HepG2 (cell line): ENCODE measurements around the gene LRRC8E. TPM values are rescaled to one million over a fixed set of nuclear protein-coding genes. Genes with fewer than 3 reads are reported as not detected.

Experiments used
- ATAC-seq: fragments of 200-7000 bp; cut with Tn5 transposase; 3 replicates; pipeline ENCODE4 v1.9.1; 2020; ENCODE audit warnings: mild to moderate bottlenecking, moderate library complexity
- BruUV-seq: library from RNA; stranded (reverse); fragments of 400-500 nt; replicated peaks from 2 replicates; lab custom pipeline; 2021; lab: Mats Ljungman, UMichigan
- CTCF ChIA-PET: fragments of 300-600 bp; formaldehyde crosslinking; extraction: SDS; loops from one replicate; lab custom pipeline; 2021; ENCODE audit warnings: low total read pairs, inconsistent platforms, low intra/inter-chr PET ratio; lab: Yijun Ruan, JAX
- POLR2A ChIA-PET: fragments of 350-600 bp; sonication (Branson Sonifier 250); formaldehyde crosslinking; loops from one replicate; lab custom pipeline; 2020; ENCODE audit warnings: antibody characterized with exemption, inconsistent platforms; lab: Yijun Ruan, JAX
- DNase-seq: peaks from one replicate; pipeline ENCODE4 v3.0.0-alpha.2; 2015; ENCODE audit warnings: low spot score
- FAIRE-seq: peaks from 3 replicates; lab custom pipeline; 2011; peaks lifted over from hg19 to GRCh38; lab: Jason Lieb, UNC
- H2AFZ ChIP-seq: one replicate; pipeline ENCODE4 v1.6.1; 2011; ENCODE audit warnings: low read length, inconsistent platforms
- H3K27ac ChIP-seq: fragments of 300-600 bp; 3 replicates; pipeline ENCODE4 v1.8.0; 2011; ENCODE audit warnings: mixed run types, mild to moderate bottlenecking, mixed read lengths, low read length, inconsistent platforms; ENCODE audit not compliant: insufficient read depth; ENCODE audit errors: extremely low read length
- H3K27me3 ChIP-seq, 2 experiments: fragments of 200-600 bp in 1 of 2; 2 replicates in 1 of 2; 3 replicates in 1 of 2; pipeline versions ENCODE4 v1.6.0 to v1.8.0; 2011; ENCODE audit warnings: low read length in 2 of 2, mild to moderate bottlenecking in 2 of 2, moderate library complexity in 2 of 2, inconsistent platforms in 1 of 2; ENCODE audit not compliant: insufficient read depth in 2 of 2, control insufficient read depth in 1 of 2
- H3K36me3 ChIP-seq, 2 experiments: fragments of 200-600 bp in 1 of 2; replicated peaks in 1 of 2; 2 replicates in 1 of 2; 3 replicates in 1 of 2; pipeline versions ENCODE4 v1.5.1 to v1.8.0; 2011; ENCODE audit warnings: low read length in 2 of 2, inconsistent platforms in 1 of 2; ENCODE audit not compliant: insufficient read depth in 2 of 2, control insufficient read depth in 1 of 2
- H3K4me1 ChIP-seq: 2 replicates; pipeline ENCODE4 v1.5.1; 2012; ENCODE audit warnings: low read length, inconsistent platforms; ENCODE audit not compliant: insufficient read depth
- H3K4me2 ChIP-seq: 2 replicates; pipeline ENCODE4 v1.6.0; 2011; ENCODE audit warnings: low read depth, low read length, inconsistent platforms
- H3K4me3 ChIP-seq, 3 experiments: fragments of 200-600 bp in 1 of 3; sonication (generic), shearing (Covaris generic) in 1 of 3; replicated peaks in 1 of 3; 2 replicates each; pipeline ENCODE4 v1.5.1; 2011 to 2016; ENCODE audit warnings: low read length in 3 of 3, inconsistent platforms in 2 of 3, low read depth in 2 of 3, mild to moderate bottlenecking in 2 of 3, control low read depth in 1 of 3, mixed read lengths in 1 of 3; ENCODE audit not compliant: insufficient read depth in 1 of 3
- H3K79me2 ChIP-seq: one replicate; pipeline ENCODE4 v1.6.1; 2011; ENCODE audit warnings: low read length, inconsistent platforms; ENCODE audit not compliant: insufficient read depth
- H3K9ac ChIP-seq: 2 replicates; pipeline ENCODE4 v1.6.0; 2011; ENCODE audit warnings: mild to moderate bottlenecking, low read depth, low read length, inconsistent platforms; ENCODE audit not compliant: insufficient read depth
- H3K9me3 ChIP-seq: 2 replicates; pipeline ENCODE4 v1.5.1; 2012; ENCODE audit warnings: mild to moderate bottlenecking, low read length
- H4K20me1 ChIP-seq: 2 replicates; pipeline ENCODE4 v1.6.0; 2011; ENCODE audit warnings: inconsistent platforms, mild to moderate bottlenecking, low read length, moderate library complexity; ENCODE audit not compliant: insufficient read depth
- ATM ChIP-seq: fragments of 450-650 bp; IDR thresholded peaks from 2 replicates; pipeline ENCODE4 v1.7.1; 2017; ENCODE audit warnings: mild to moderate bottlenecking, borderline replicate concordance
- GZF1 ChIP-seq: sonication (generic); formaldehyde crosslinking; IDR thresholded peaks from 2 replicates; pipeline ENCODE4 v1.5.1; 2020; ENCODE audit warnings: mild to moderate bottlenecking, missing genetic modification reagents
- NFYC ChIP-seq: IDR thresholded peaks from 2 replicates; pipeline ENCODE4 v1.6.1; 2016; ENCODE audit warnings: missing genetic modification reagents, missing compliant biosample characterization
- POLR2G ChIP-seq: fragments of 200-400 bp; formaldehyde crosslinking; IDR thresholded peaks from 2 replicates; pipeline ENCODE4 v1.6.1; 2018; ENCODE audit warnings: mild to moderate bottlenecking, low read depth, low read length, moderate library complexity
- RBFOX2 ChIP-seq: fragments of 200-400 bp; formaldehyde crosslinking; IDR thresholded peaks from 2 replicates; pipeline ENCODE4 v1.6.1; 2017; ENCODE audit warnings: low read depth, mild to moderate bottlenecking, low read length
- SP5 ChIP-seq: IDR thresholded peaks from 2 replicates; pipeline ENCODE4 v1.6.1; 2016; ENCODE audit warnings: low read depth, borderline replicate concordance
- YEATS4 ChIP-seq: sonication (generic); formaldehyde crosslinking; IDR thresholded peaks from 2 replicates; pipeline ENCODE4 v1.4.0; 2020; ENCODE audit warnings: missing genetic modification reagents, borderline replicate concordance
- ZNF30 ChIP-seq: sonication (generic); formaldehyde crosslinking; IDR thresholded peaks from 2 replicates; pipeline ENCODE4 v1.5.0; 2020; ENCODE audit warnings: mild to moderate bottlenecking, missing genetic modification reagents
- ZNF746 ChIP-seq: sonication (generic); formaldehyde crosslinking; IDR thresholded peaks from 2 replicates; pipeline ENCODE4 v1.8.0; 2022; ENCODE audit warnings: mild to moderate bottlenecking, missing genetic modification reagents
- WGBS: methylation state at CpG from one replicate; pipeline ENCODE4 v1.1.6; 2017; ENCODE audit warnings: low lambda C conversion rate; 5-methylcytosine and 5-hydroxymethylcytosine counted together
- in situ Hi-C: cut with HindIII; loops from 2 replicates; pipeline ENCODE4 v1.10.0; 2017; ENCODE audit warnings: low pct_unique_long_range_greater_than_20kb; ENCODE audit not compliant: extremely low pct_ligation_motif_present
- intact Hi-C: fragments of 100-400 bp; cut with micrococcal nuclease; formaldehyde crosslinking; loops from one replicate; pipeline ENCODE4 v1.10.0; 2022; ENCODE audit not compliant: unreplicated experiment
- polyA plus RNA-seq, 8 experiments: library from polyadenylated mRNA; depleted of rRNA in 3 of 8; stranded (reverse) in 7 of 8; unstranded in 1 of 8; fragments of >200 nt; fragmentation: Illumina TruSeq in 4 of 8; extraction: Trizol in 4 of 8; gene quantifications; 2 replicates each; pipeline versions ENCODE4 v1.2.1 to v1.2.3, GENCODE V29; 2011 to 2016; ENCODE audit warnings: low read depth in 4 of 8, missing spikeins in 1 of 8, mixed read lengths in 1 of 8; ENCODE audit not compliant: insufficient read depth in 1 of 8
- total RNA-seq, 5 experiments: library from RNA; depleted of rRNA; stranded (reverse); fragments of >200 nt; fragmentation: Illumina TruSeq; extraction: Trizol; gene quantifications; 2 replicates each; pipeline ENCODE4 v1.2.3, GENCODE V29; 2016; ENCODE audit warnings: low read depth in 1 of 5
- TF ChIP-seq, protein P1 (sequence below): sonication (generic); formaldehyde crosslinking; IDR thresholded peaks from 2 replicates; pipeline ENCODE4 v1.8.1; 2023; ENCODE audit warnings: missing genetic modification reagents, mild to moderate bottlenecking, borderline replicate concordance

The LRRC8E gene
- total and polyA plus RNA-seq, 2 of the 13 experiments (the other 11 are each of a cell fraction or from before 2014, with no cell fraction given) = 8.0 to 10.3 TPM

DNA sequence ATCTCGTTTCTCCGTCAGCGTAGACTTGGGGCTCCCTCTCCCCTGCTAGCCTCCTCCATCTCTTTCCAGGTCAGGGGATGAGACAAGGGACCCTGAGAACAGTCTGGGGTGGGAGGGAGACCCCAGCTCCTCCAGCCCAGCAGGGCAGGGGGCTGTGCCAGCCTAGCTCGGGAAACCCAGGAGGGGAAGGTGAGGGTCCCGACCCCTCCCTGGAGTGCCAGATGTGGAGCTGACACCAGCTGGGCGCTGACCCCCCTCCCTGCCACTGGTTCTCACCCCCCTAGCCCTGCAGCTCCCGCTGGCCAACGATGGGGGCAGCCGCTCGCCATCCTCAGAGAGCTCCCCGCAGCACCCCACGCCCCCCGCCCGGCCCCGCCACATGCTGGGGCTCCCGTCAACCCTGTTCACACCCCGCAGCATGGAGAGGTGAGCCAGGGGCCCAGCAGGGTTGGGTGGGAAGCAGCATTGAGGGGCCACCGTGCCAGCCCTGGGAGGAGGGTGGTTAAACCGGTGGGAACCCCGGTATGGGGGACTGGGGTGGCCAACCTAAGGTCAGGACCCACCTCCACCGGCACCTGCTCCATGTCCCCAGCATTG, 21.3 kb downstream of the LRRC8E start:
- no TSS peak for BruUV-seq
- FAIRE-seq (no peak), ATAC-seq (no peak), DNase-seq (no peak)
- peaks cover 4 to 28% of the 10 kb centered on the region in 2 experiments; a peak in 4 of 5 replicates for H3K36me3 ChIP-seq
- H3K4me1 ChIP-seq = peaks cover 19% of the 10 kb centered on the region
- ChIA-PET CTCF (no interaction called here), POLR2A (interaction anchor here (0.5 to 3.4 kb wide), 3 partner anchors 10 to 1874 kb away, joined by 3 to 24 read pairs (median 3); partner anchors contain the start of gene SNAPC2)
- no peak overlapping the region for H3K4me2 ChIP-seq
- peaks cover 18% of the 10 kb centered on the region for H3K79me2 ChIP-seq
- no peaks in the 10 kb centered on the region; a peak in 1 of 5 replicates for H3K27me3 ChIP-seq
- H2AFZ ChIP-seq = no peak overlapping the region
- over 99% methylated on average over 18 of the region's 21 CpGs for WGBS
- intact Hi-C loops (no loop called here), in situ Hi-C loops (no loop called here)
- H3K9me3 ChIP-seq = no peaks in the 10 kb centered on the region
- H4K20me1 ChIP-seq = peaks cover 12% of the 10 kb centered on the region; the same call in 1 of the 2 replicates
- no peak overlapping the region for H3K4me3 ChIP-seq
- H3K9ac ChIP-seq = no peak overlapping the region
- TF ChIP-seq POLR2G (0 out of 2 replicates have a peak, but pooled peaks have one; percentile 29), YEATS4 (CRISPR knock-in tag) (no peak), GZF1 (CRISPR knock-in tag) (no peak), SP5 (CRISPR knock-in tag) (no peak), NFYC (CRISPR knock-in tag) (no peak)
- H3K27ac ChIP-seq = no peak overlapping the region

DNA sequence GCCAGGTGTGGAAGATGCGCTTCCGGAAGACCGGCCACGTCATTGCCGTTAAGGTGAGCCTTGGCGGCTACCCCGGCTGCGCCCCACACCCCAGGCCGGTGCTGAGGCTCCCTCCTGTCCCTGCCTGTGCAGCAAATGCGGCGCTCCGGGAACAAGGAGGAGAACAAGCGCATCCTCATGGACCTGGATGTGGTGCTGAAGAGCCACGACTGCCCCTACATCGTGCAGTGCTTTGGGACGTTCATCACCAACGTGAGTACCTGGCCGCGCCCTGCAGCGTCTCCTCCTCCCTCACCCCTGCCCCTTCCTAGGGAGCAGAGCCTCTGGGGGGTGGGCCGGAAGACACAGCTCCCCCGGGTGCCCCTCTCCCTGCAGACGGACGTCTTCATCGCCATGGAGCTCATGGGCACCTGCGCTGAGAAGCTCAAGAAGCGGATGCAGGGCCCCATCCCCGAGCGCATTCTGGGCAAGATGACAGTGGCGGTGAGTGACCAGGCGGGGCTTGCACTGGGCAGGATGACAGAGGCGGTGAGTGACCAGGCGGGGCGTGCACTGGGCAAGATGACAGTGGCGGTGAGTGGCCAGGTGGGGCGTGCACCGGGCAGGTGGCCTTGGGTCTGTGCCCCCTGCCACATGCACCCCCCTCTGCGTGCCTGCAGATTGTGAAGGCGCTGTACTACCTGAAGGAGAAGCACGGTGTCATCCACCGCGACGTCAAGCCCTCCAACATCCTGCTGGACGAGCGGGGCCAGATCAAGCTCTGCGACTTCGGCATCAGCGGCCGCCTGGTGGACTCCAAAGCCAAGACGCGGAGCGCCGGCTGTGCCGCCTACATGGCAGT, 22.2 kb downstream of the LRRC8E start:
- Histone ChIP-seq H3K9me3 (no peaks in the 10 kb centered on the region), H2AFZ (no peak overlapping the region), H3K4me2 (no peak overlapping the region), H3K27ac (no peak overlapping the region), H4K20me1 (peaks cover 3% of the 10 kb centered on the region; the same call in 1 of the 2 replicates), H3K9ac (no peak overlapping the region), H3K4me3 (no peak overlapping the region), H3K36me3 (peaks cover 4 to 25% of the 10 kb centered on the region in 2 experiments; a peak in 4 of 5 replicates), H3K79me2 (peaks cover 8% of the 10 kb centered on the region), H3K4me1 (peaks cover 15% of the 10 kb centered on the region), H3K27me3 (no peaks in the 10 kb centered on the region)
- ChIA-PET POLR2A (interaction anchor here (1.0 to 2.6 kb wide), 2 partner anchors 8 to 10 kb away, joined by 3 to 8 read pairs; partner anchors contain the start of gene SNAPC2), CTCF (no interaction called here)
- no TSS peak for BruUV-seq
- DNase-seq (no peak), ATAC-seq (no peak), FAIRE-seq (no peak)
- WGBS = 98% methylated on average over 28 of the region's 54 CpGs
- in situ Hi-C loops = no loop called here
- intact Hi-C loops = no loop called here
- TF ChIP-seq ATM (no peak), ZNF746 (CRISPR knock-in tag) (no peak), RBFOX2 (peak; percentile 18; the same call in 1 of the 2 replicates), ZNF30 (CRISPR knock-in tag) (no peak)
- TF ChIP-seq, protein P1, sequence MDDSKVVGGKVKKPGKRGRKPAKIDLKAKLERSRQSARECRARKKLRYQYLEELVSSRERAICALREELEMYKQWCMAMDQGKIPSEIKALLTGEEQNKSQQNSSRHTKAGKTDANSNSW (CRISPR knock-in tag) = no peak
